H1 (cell line): ENCODE measurements around the gene LRRC61. TPM values are rescaled to one million over a fixed set of nuclear protein-coding genes. Genes with fewer than 3 reads are reported as not detected.

Experiments
- CREB1 ChIP-seq: IDR thresholded peaks from 2 replicates; pipeline ENCODE4 v1.6.1; 2012; ENCODE audit warnings: inconsistent platforms
- KDM5A ChIP-seq: fragments of 200-600 bp; IDR thresholded peaks from 2 replicates; pipeline ENCODE4 v1.7.1; 2012; ENCODE audit warnings: mild to moderate bottlenecking, low read length, inconsistent platforms, mixed read lengths
- RXRA ChIP-seq: IDR thresholded peaks from 2 replicates; pipeline ENCODE4 v1.6.1; 2011; ENCODE audit warnings: low read depth, mild to moderate bottlenecking, low read length, moderate library complexity; ENCODE audit not compliant: insufficient read depth
- SP2 ChIP-seq: IDR thresholded peaks from 2 replicates; pipeline ENCODE4 v1.6.1; 2012; ENCODE audit warnings: mild to moderate bottlenecking, low read length, inconsistent platforms
- TAF1 ChIP-seq: IDR thresholded peaks from 2 replicates; pipeline ENCODE4 v1.6.1; 2011; ENCODE audit warnings: mild to moderate bottlenecking, low read depth, low read length
- TEAD4 ChIP-seq: IDR thresholded peaks from 2 replicates; pipeline ENCODE4 v1.6.1; 2012; ENCODE audit warnings: low read depth, low read length, inconsistent platforms, mixed read lengths
- polyA plus RNA-seq, 7 experiments: library from polyadenylated mRNA; depleted of rRNA in 3 of 7; stranded (reverse) in 5 of 7; unstranded in 2 of 7; fragments of >200 nt in 5 of 7; fragments of 200-250 nt in 2 of 7; gene quantifications; 1 replicate in 5 of 7; 2 replicates in 1 of 7; 4 replicates in 1 of 7; pipeline versions ENCODE4 v1.2.1 to v1.2.3, GENCODE V29; 2011 to 2013; ENCODE audit warnings: missing spikeins in 2 of 7, mixed read lengths in 2 of 7
- total RNA-seq: library from RNA; stranded (reverse); fragmentation: NEBNext Ultra II Directional; extraction: Animal tissue kit (Norgen Biotek cat#: 25700); gene quantifications from 2 replicates; pipeline ENCODE4 v1.2.1, GENCODE V29; 2021

LRRC61 gene
- total and polyA plus RNA-seq, 2 of the 8 experiments (the other 6 are each of a cell fraction or from before 2014, with no cell fraction given) = 0.73 to 44.8 TPM

- TF ChIP-seq SP2 (no peak), RXRA (no peak), TEAD4 (no peak), TAF1 (no peak), KDM5A (no peak), CREB1 (no peak)
Observed at GRCh38 chr7:150365194-150365593, 42.0 kb downstream of the LRRC61 start (continued).
